ENCODE data around the gene GSX2. TPM values are rescaled to one million over a fixed set of nuclear protein-coding genes. Genes with fewer than 3 reads are reported as not detected.

Gene GSX2
- total and polyA plus RNA-seq, 2 of the 8 experiments (the other 6 are each of a cell fraction or from before 2014, with no cell fraction given): not detected

- no peak; the same call in 1 of the 2 replicates for TF ChIP-seq PHF8 (conservative IDR thresholded peaks at IDR 0.05; ENCODE audit: low read depth, low read length)
Measured at GRCh38 chr4:54063737-54064316, 36.1 kb upstream of the GSX2 start (continued).

Data from H1 (cell line).